Liver (tissue), 9 donors: ENCODE results near the gene SEC22B. TPM values are rescaled to one million over a fixed set of nuclear protein-coding genes. Genes with fewer than 3 reads are reported as not detected.
"Not testable (repeated sequence)": the region's sequence is repeated elsewhere in the genome, so short reads cannot be mapped to it uniquely, and the experiment has no call there.

Experiments
- DNase-seq: peaks from one replicate; pipeline ENCODE4 v3.0.0-alpha.2; 2017; ENCODE audit warnings: low spot score
- H3K27ac ChIP-seq, 2 donors: one replicate each; pipeline ENCODE4 v1.7.0; 2013; ENCODE audit warnings: inconsistent platforms in 2 of 2, low read length in 2 of 2, control low read depth in 1 of 2, low read depth in 1 of 2, mild to moderate bottlenecking in 1 of 2
- H3K27me3 ChIP-seq, 4 donors: one replicate each; pipeline versions ENCODE4 v1.6.1 to v1.7.0; 2013; ENCODE audit warnings: low read length in 3 of 4, inconsistent platforms in 1 of 4, mild to moderate bottlenecking in 1 of 4, moderate library complexity in 1 of 4; ENCODE audit not compliant: control insufficient read depth in 4 of 4, insufficient read depth in 4 of 4
- H3K36me3 ChIP-seq, 4 donors: one replicate each; pipeline versions ENCODE4 v1.6.1 to v1.7.0; 2013; ENCODE audit warnings: low read length in 3 of 4, mild to moderate bottlenecking in 3 of 4, low read depth in 1 of 4, moderate library complexity in 1 of 4; ENCODE audit not compliant: control insufficient read depth in 4 of 4, insufficient read depth in 3 of 4
- H3K4me1 ChIP-seq, 4 donors: one replicate each; pipeline versions ENCODE4 v1.6.1 to v1.7.0; 2013; ENCODE audit warnings: low read length in 3 of 4, mild to moderate bottlenecking in 3 of 4, moderate library complexity in 1 of 4; ENCODE audit not compliant: control insufficient read depth in 4 of 4, insufficient read depth in 4 of 4
- H3K4me3 ChIP-seq, 3 donors: one replicate each; pipeline versions ENCODE4 v1.6.1 to v1.7.0; 2013; ENCODE audit warnings: low read length in 3 of 3, control low read depth in 1 of 3, low read depth in 1 of 3, mild to moderate bottlenecking in 1 of 3
- H3K9ac ChIP-seq, 2 donors: one replicate each; pipeline ENCODE4 v1.7.0; 2013; ENCODE audit warnings: low read length in 2 of 2, mild to moderate bottlenecking in 2 of 2, moderate library complexity in 2 of 2, control low read depth in 1 of 2, low read depth in 1 of 2
- H3K9me3 ChIP-seq, 4 donors: one replicate each; pipeline versions ENCODE4 v1.6.1 to v1.7.0; 2013; ENCODE audit warnings: low read length in 3 of 4; ENCODE audit not compliant: control insufficient read depth in 4 of 4
- NR2F2 ChIP-seq: IDR thresholded peaks from 2 replicates; pipeline ENCODE4 v1.6.1; 2016; ENCODE audit warnings: antibody characterized with exemption
- RXRA ChIP-seq, 2 donors: IDR thresholded peaks; 2 replicates each; pipeline ENCODE4 v1.6.1; 2017 to 2018; ENCODE audit warnings: antibody characterized with exemption in 2 of 2, mild to moderate bottlenecking in 1 of 2
- SP1 ChIP-seq: IDR thresholded peaks from 2 replicates; pipeline ENCODE4 v1.6.1; 2018; ENCODE audit warnings: antibody characterized with exemption, mild to moderate bottlenecking
- WGBS: extraction: QIAGEN DNeasy Blood & Tissue Kit; methylation state at CpG from one replicate; pipeline ENCODE4 v1.1.7; 2013; 5-methylcytosine and 5-hydroxymethylcytosine counted together
- polyA plus RNA-seq, 2 donors: library from polyadenylated mRNA; stranded (reverse) in 1 of 2; unstranded in 1 of 2; fragments of 200-250 nt in 1 of 2; fragments of >200 nt in 1 of 2; fragmentation: Nextera tagmentation in 1 of 2; extraction: Ambion mirVana in 1 of 2; gene quantifications; one replicate each; pipeline versions ENCODE4 v1.2.1 to v1.2.3, GENCODE V29; 2013 to 2015
- total RNA-seq, 2 donors: library from RNA; depleted of rRNA; stranded (reverse); fragments of >200 nt; gene quantifications; one replicate each; pipeline ENCODE4 v1.2.3, GENCODE V29; 2014
- donor health status: healthy.
- donor health status: healthy.
- donor health status: healthy.
- donor health status: healthy.
- donor health status: healthy.

Gene SEC22B
- total and polyA plus RNA-seq, 4 donors: 11.5 to 33.0 (median 22.4) TPM

GRCh38 chr1:120117371-120118177 lies 58.7 kb downstream of the SEC22B start:
- H3K4me3 ChIP-seq, H3K4me1 ChIP-seq, H3K9ac ChIP-seq, H3K36me3 ChIP-seq, H3K9me3 ChIP-seq, DNase-seq, H3K27me3 ChIP-seq: not testable (repeated sequence)
- WGBS: 7% methylated on average over 3 of the region's 4 CpGs
- H3K27ac ChIP-seq: peak overlapping the region; percentile 37 to 41
- TF ChIP-seq SP1 (peak; percentile 14), RXRA (IDR thresholded peaks at IDR 0.05) (peak; percentile 25 to 56), NR2F2 (peak; percentile 63)

GRCh38 chr1:120116094-120116493 lies 60.2 kb downstream of the SEC22B start:
- DNase-seq, H3K9me3 ChIP-seq, H3K36me3 ChIP-seq, H3K4me3 ChIP-seq, H3K9ac ChIP-seq, H3K27ac ChIP-seq, H3K27me3 ChIP-seq, H3K4me1 ChIP-seq: not testable (repeated sequence)
- WGBS: 94% methylated on average over 2 of the region's 2 CpGs

- not testable (repeated sequence) for H3K9ac ChIP-seq, H3K9me3 ChIP-seq, H3K36me3 ChIP-seq, H3K27ac ChIP-seq, H3K27me3 ChIP-seq, H3K4me1 ChIP-seq, DNase-seq, H3K4me3 ChIP-seq
- 50% methylated on average over 2 of the region's 3 CpGs for WGBS
These were observed 63.2 kb downstream of the SEC22B start for GRCh38 chr1:120113134-120113533.

- WGBS: 95% methylated on average over 5 of the region's 5 CpGs
These were observed 64.1 kb downstream of the SEC22B start for GRCh38 chr1:120112212-120112611.

GRCh38 chr1:120111771-120112170 lies 64.5 kb downstream of the SEC22B start:
- not testable (repeated sequence) for H3K27ac ChIP-seq, H3K27me3 ChIP-seq, H3K4me3 ChIP-seq, DNase-seq, H3K9ac ChIP-seq, H3K4me1 ChIP-seq, H3K9me3 ChIP-seq, H3K36me3 ChIP-seq
- no CpG with 5 or more reads among the region's 3 CpGs for WGBS

More at GRCh38 chr1:120112212-120112611, 64.1 kb downstream of the SEC22B start:
- not testable (repeated sequence) for H3K27me3 ChIP-seq, H3K4me3 ChIP-seq, H3K4me1 ChIP-seq, H3K9ac ChIP-seq, H3K27ac ChIP-seq, H3K36me3 ChIP-seq, H3K9me3 ChIP-seq, DNase-seq

GRCh38 chr1:120111008-120111407 lies 65.3 kb downstream of the SEC22B start:
- not testable (repeated sequence) for H3K36me3 ChIP-seq, H3K27ac ChIP-seq, H3K4me3 ChIP-seq, H3K27me3 ChIP-seq, H3K9me3 ChIP-seq, H3K4me1 ChIP-seq, H3K9ac ChIP-seq, DNase-seq
- 100% methylated on average over 1 of the region's 2 CpGs for WGBS

GRCh38 chr1:120109656-120110055 lies 66.7 kb downstream of the SEC22B start:
- H3K4me3 ChIP-seq, H3K36me3 ChIP-seq, H3K9ac ChIP-seq, H3K4me1 ChIP-seq, H3K27ac ChIP-seq, H3K27me3 ChIP-seq, DNase-seq, H3K9me3 ChIP-seq: not testable (repeated sequence)
- WGBS: 95% methylated on average over 7 of the region's 9 CpGs

- not testable (repeated sequence) for H3K36me3 ChIP-seq, H3K9ac ChIP-seq, H3K27me3 ChIP-seq, H3K4me3 ChIP-seq, DNase-seq, H3K4me1 ChIP-seq, H3K9me3 ChIP-seq, H3K27ac ChIP-seq
- 94% methylated on average over 7 of the region's 10 CpGs for WGBS
These were observed 67.1 kb downstream of the SEC22B start for GRCh38 chr1:120109180-120109579.
